HG03060 (cell line): Measurements from ENCODE around the gene MSMO1.
A peak's percentile ranks its signal among the peaks of the same experiment; 100 is the strongest.
"Not testable (repeated sequence)": the region's sequence is repeated elsewhere in the genome, so short reads cannot be mapped to it uniquely, and the experiment has no call there.

Source experiments
- ATAC-seq: cut with Tn5 transposase; IDR thresholded peaks from one replicate; pipeline ENCODE4 v1.9.1; 2021; ENCODE audit warnings: low read depth, moderate number of reproducible peaks; ENCODE audit not compliant: unreplicated experiment

Gene MSMO1

GRCh38 chr4:165327211-165328100 lies at the start of gene MSMO1:
Gene MSMO1 (plus strand): TSS chr4:165327669. CDS start chr4:165333371, 5,702 bp downstream.
- ATAC-seq: peak; percentile 99

DNA sequence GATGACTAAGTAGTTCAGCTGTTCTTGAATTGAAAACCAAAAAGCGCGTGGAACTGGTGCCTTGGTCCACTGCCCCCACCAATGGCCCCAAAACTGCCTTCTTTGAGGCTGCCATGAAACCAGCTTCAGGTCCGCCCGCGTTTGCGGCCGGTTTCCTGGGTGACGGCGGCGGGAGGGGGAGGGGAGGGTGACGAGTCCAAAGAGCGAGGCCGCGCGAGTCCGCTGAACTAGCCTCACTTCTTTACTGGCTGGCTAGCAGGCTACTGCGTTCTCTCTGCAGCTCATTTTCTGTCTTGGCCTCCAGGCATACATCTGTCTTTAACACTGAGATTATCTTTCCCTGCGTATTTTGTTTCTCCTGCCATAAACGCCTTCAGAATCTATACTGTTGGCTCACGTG lies 47.9 kb upstream of the MSMO1 start:
- not testable (repeated sequence) for ATAC-seq

- not testable (repeated sequence) for ATAC-seq
These were observed 42.8 kb upstream of the MSMO1 start for GRCh38 chr4:165284697-165285096.

DNA sequence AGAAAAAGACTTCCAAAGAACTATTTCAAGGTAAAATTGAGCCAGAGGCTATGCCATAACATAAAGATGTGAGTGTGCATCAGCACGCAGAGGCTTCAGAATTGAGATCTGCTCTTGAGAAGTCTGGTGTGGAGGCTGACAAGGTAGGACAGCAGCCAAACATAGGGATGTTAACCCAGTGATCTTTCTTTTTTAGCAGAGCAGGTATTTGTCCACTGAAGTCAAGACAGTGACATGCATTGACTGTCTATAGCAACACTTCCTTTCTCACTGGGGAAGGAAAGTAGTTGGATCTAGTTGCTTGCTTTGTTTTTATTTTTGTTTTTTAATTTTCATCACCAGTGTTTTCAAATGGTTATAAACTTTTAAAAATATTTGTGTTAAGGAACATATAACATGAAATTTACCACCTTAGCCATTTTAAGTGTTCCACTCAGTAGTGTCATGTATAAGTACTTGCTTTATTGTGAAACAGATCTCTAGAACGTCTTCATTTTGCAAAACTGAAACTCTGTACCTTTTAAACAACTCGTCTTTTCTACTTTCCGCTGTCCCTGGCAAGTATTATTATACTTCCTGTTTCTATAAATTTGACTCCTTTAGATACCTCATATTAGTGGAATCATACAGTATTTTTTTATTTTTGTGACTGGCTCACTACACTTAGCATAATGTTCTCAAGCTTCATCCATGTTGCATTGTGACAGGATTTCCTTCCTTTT lies 40.7 kb upstream of the MSMO1 start:
- ATAC-seq: peak; percentile 79

GRCh38 chr4:165288226-165288625 lies 39.2 kb upstream of the MSMO1 start:
- no peak for ATAC-seq

- no peak for ATAC-seq
These were observed 38.6 kb upstream of the MSMO1 start for GRCh38 chr4:165288639-165289422.

DNA sequence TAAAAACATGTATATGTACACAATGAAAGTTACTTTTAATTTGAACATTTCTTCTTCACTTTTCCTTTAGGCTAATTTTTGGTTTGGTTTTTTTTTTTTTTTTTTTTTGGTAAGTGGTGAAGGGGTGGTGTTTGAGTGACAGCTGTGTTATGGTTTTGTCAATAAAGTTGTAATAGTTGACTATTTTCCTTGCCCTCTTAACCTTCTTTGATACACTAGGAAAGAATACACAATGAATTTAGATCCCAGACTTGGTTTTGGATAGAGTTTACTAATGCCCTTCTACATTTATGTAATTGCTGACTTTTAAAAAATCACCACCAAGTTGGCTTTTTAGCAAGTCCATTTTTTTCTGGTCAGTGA lies 38.1 kb upstream of the MSMO1 start:
- ATAC-seq: no peak

DNA sequence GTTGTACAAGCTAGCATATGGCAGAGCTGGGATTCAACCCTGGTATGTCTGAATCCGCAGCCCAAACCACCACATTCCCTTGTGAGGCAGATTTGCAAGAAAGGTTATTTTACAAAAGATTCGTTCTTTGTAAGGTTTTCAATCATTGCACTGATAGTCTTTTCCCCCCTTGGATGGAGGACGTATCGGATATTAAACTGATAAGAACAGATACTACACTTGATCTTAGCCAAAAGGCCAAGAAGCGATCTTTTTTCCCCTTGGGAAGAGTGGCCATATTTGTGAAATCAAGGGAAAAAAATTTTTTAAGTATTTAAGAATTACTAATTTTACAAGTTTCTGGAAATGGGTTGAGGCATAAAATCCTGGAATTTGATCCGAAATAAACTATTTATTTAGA lies 34.4 kb upstream of the MSMO1 start:
- no peak for ATAC-seq

DNA sequence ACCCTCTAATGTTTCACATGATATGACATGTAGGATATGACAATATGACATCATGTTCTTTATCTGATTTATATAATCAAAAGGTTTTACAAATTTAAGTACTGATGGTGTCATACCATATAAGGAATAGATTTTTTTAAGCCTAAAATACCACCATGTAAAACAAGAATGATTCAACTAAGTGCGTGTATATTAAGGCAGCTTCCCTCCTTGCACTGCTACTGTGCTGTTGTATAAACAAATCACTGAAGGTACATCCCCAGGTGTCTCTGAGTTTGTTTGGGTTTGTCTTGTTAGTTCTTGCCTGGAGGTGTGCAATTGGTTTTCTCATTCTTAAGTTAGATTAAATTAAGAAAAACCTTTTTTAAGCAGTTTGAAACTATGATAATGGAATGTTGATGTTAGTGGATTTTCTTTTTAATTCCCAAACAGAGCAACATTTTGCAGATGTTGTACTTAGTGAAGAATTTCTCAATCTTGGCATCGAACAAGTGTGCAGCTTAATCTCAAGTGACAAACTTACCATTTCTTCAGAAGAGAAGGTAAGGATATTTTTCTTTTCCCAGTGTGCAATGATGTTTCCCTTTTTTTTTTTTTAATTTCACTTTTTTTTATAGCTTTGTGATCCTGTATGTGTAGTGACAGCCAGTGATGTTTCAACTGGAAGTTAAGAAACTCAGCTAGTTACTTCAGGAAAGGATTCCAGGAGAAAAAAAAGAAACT lies 33.4 kb upstream of the MSMO1 start:
- ATAC-seq: no peak

DNA sequence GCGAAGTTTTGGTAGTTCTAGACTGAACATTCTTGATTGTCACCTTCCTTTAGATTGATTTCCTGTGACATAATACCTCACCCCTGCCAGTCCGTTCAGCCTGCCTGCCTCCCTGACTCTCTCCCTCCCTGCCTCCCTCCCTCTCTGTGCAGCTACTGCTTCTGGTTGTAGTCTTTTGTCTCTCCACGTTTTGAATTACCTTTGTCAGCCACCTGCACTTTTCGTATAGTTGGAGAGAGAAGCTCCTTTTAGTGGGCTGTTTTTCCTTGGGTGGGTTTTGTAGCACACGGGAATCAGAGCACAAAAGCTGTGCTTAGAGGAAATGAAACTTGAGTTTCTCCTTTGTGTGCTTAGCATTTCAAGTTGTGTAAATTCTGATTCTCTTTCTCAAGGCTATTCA lies 32.6 kb upstream of the MSMO1 start:
- peak; percentile 75 for ATAC-seq

- ATAC-seq: no peak
These were observed 29.8 kb upstream of the MSMO1 start for GRCh38 chr4:165297626-165298025.

DNA sequence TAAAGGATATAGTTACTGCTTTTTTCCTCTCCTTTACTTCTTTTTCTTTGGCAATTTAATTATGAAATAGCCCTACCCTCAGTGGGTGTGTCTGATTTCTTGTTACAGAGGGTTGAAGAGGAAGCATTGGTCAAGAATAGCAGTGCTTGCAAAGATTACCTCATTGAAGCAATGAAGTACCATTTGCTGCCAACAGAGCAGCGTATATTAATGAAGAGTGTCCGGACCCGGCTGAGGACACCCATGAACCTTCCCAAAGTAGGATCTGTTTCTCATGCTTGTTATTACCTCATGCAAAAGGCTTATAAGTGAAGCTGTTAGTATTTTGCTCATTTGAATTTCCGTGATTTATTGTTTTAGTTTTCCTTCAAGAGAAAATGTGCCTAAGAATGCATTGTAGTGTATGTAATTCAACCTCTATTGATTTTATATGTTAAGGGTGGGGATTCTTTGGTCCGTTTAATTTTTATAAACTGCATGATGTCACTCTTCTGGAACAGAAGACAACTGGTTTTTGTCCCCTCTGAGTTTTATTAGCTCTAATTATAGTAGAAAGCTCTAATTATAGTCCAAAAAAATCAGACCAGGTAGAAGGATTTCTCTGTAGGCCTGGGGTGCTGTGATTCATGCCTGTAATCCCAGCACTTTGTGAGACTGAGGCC lies 27.9 kb upstream of the MSMO1 start:
- ATAC-seq: no peak

- ATAC-seq: peak; percentile 76
These were observed 25.6 kb upstream of the MSMO1 start for GRCh38 chr4:165301833-165302232.

GRCh38 chr4:165302658-165303057 lies 24.8 kb upstream of the MSMO1 start:
- ATAC-seq: no peak

GRCh38 chr4:165308166-165308565 lies 19.3 kb upstream of the MSMO1 start:
- ATAC-seq: no peak

GRCh38 chr4:165308606-165309005 lies 18.9 kb upstream of the MSMO1 start:
- ATAC-seq: no peak

DNA sequence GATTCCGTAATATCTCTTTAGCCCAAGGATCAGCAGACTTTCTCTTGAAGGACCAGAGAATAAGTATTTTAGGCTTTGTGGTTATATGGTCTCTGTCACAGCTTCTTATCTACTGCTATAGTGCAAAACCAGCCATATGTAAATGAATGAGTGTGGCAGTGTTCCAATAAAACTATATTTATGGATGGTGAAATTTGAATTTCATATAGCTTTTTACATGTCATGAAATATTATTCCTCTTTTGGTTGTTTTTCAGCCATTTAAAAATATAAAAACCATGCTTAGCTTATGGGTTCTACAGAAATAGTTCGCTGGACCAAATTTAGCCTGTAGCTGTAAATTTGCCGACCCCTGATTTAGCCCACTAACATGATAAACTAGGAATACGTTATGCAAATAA lies 18.0 kb upstream of the MSMO1 start:
- no peak for ATAC-seq

- ATAC-seq: no peak
These were observed 15.0 kb upstream of the MSMO1 start for GRCh38 chr4:165312506-165312905.

- no peak for ATAC-seq
These were observed 8.4 kb upstream of the MSMO1 start for GRCh38 chr4:165319030-165319429.

GRCh38 chr4:165319509-165319908 lies 8.0 kb upstream of the MSMO1 start:
- ATAC-seq: no peak
